Measurements from ENCODE around the gene BICDL2. TPM values are rescaled to one million over a fixed set of nuclear protein-coding genes. Genes with fewer than 3 reads are reported as not detected.
A peak's percentile ranks its signal among the peaks of the same experiment; 100 is the strongest.

The BICDL2 gene
- total and polyA plus RNA-seq, 8 donors: 18.4 to 693 (median 47.2) TPM

- Histone ChIP-seq H3K36me3 (no peaks in the 10 kb centered on the region), H3K9me3 (no peaks in the 10 kb centered on the region), H3K4me1 (peaks cover 0 to 4% (median 0%) of the 10 kb centered on the region in 4 donors), H3K27me3 (peaks cover 0 to 61% (median 8%) of the 10 kb centered on the region in 3 donors), H3K27ac (no peak overlapping the region), H3K4me3 (no peak overlapping the region)
- DNase-seq: no peak
- no peak for TF ChIP-seq POLR2AphosphoS5 (IDR thresholded peaks at IDR 0.05)
- no peak for TF ChIP-seq CTCF (IDR thresholded peaks at IDR 0.05)
- no peak for TF ChIP-seq EP300 (IDR thresholded peaks at IDR 0.05)
- TF ChIP-seq POLR2A (IDR thresholded peaks at IDR 0.05): no peak
- 76 to 84% (median 81%) methylated on average over 8 to 12 of the region's 12 CpGs for WGBS, 5 donors
- intact Hi-C loops (cut with DNase I; ENCODE audit: low total_unique reads): no loop called here
These were observed 45.0 kb downstream of the BICDL2 start for GRCh38 chr16:2991566-2992261.

GRCh38 chr16:2990891-2991290, 45.9 kb downstream of the BICDL2 start:
- TF ChIP-seq POLR2A (IDR thresholded peaks at IDR 0.05) (no peak), CTCF (IDR thresholded peaks at IDR 0.05) (no peak), POLR2AphosphoS5 (IDR thresholded peaks at IDR 0.05) (no peak), EP300 (IDR thresholded peaks at IDR 0.05) (no peak)
- H3K4me3 ChIP-seq: no peak overlapping the region
- intact Hi-C loops (cut with DNase I; ENCODE audit: low total_unique reads): no loop called here
- H3K27ac ChIP-seq: no peak overlapping the region
- WGBS, 5 donors: 29 to 62% (median 52%) methylated on average over 7 to 10 of the region's 10 CpGs
- H3K9me3 ChIP-seq: no peaks in the 10 kb centered on the region
- H3K27me3 ChIP-seq: peaks cover 0 to 53% (median 8%) of the 10 kb centered on the region in 3 donors
- H3K4me1 ChIP-seq: peaks cover 0 to 7% (median 1%) of the 10 kb centered on the region in 4 donors
- DNase-seq: peak; percentile 42 to 73
- H3K36me3 ChIP-seq: no peaks in the 10 kb centered on the region

GRCh38 chr16:2988590-2989099, 48.1 kb downstream of the BICDL2 start:
- DNase-seq: no peak
- Histone ChIP-seq H3K27ac (no peak overlapping the region), H3K9me3 (no peaks in the 10 kb centered on the region), H3K4me3 (no peak overlapping the region), H3K36me3 (no peaks in the 10 kb centered on the region), H3K27me3 (peaks cover 0 to 43% (median 8%) of the 10 kb centered on the region in 3 donors), H3K4me1 (peaks cover 6 to 27% (median 19%) of the 10 kb centered on the region in 4 donors)
- intact Hi-C loops (cut with DNase I; ENCODE audit: low total_unique reads): no loop called here
- WGBS, 5 donors: 70 to 88% (median 80%) methylated on average over 8 of the region's 8 CpGs
- TF ChIP-seq POLR2AphosphoS5 (IDR thresholded peaks at IDR 0.05): no peak

- H3K4me3 ChIP-seq: no peak overlapping the region
These were observed 48.9 kb downstream of the BICDL2 start for GRCh38 chr16:2987833-2988232.

More at GRCh38 chr16:2987833-2988232, 48.9 kb downstream of the BICDL2 start:
- H3K4me1 ChIP-seq: peaks cover 6 to 32% (median 23%) of the 10 kb centered on the region in 4 donors
- H3K27me3 ChIP-seq: peaks cover 0 to 43% (median 8%) of the 10 kb centered on the region in 3 donors
- no peaks in the 10 kb centered on the region for H3K9me3 ChIP-seq
- H3K36me3 ChIP-seq: no peaks in the 10 kb centered on the region
- intact Hi-C loops (cut with DNase I; ENCODE audit: low total_unique reads): no loop called here
- DNase-seq: peak in 1 of 2 donors; percentile 59
- no peak overlapping the region for H3K27ac ChIP-seq
- 55 to 79% (median 75%) methylated on average over 7 to 8 of the region's 8 CpGs for WGBS, 5 donors
- no peak for TF ChIP-seq EP300 (IDR thresholded peaks at IDR 0.05)
- no peak for TF ChIP-seq POLR2AphosphoS5 (IDR thresholded peaks at IDR 0.05)
- TF ChIP-seq CTCF (IDR thresholded peaks at IDR 0.05): no peak
- no peak for TF ChIP-seq POLR2A (IDR thresholded peaks at IDR 0.05)
